Measurements from ENCODE around the gene TMEM204.

The TMEM204 gene

DNA sequence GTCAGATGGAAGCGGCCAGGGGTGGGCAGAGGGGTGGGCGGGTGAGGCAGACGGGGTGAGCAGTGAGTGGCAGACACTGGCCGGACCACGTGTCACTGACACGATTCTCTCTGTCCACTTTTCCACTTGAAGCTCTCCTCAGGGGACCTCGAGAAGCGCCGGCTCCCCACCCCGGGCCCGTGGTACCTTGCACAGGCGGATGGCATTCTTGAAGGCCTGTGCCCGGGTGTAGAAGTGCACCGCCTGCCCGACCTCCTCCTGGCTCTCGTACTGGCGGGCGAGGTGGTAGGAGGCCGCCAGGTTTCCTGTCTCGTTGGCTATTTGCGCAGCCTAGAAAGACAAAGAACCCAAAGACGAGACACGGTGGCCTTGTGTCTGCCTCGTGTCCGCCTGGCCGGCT is 9.1 kb upstream of the TMEM204 start:
- WGBS, 2 experiments (ENCODE audit: insufficient coverage in 2 of 2), result 92 to 93% methylated on average over 26 of the region's 26 CpGs
- Histone ChIP-seq H3K4me3 (ENCODE audit: extremely low read depth, insufficient read depth, low read length, poor library complexity, severe bottlenecking) (no peak overlapping the region), H3K9me3 (ENCODE audit: control insufficient read depth, low read length) (no peaks in the 10 kb centered on the region), H3K4me1 (ENCODE audit: control insufficient read depth, insufficient read depth, low read length, poor library complexity, severe bottlenecking) (no peaks in the 10 kb centered on the region), H3K36me3 (ENCODE audit: control insufficient read depth, insufficient read depth, low read length) (peaks cover 10% of the 10 kb centered on the region), H3K27ac (ENCODE audit: low read depth, low read length, severe bottlenecking) (no peak overlapping the region)

DNA sequence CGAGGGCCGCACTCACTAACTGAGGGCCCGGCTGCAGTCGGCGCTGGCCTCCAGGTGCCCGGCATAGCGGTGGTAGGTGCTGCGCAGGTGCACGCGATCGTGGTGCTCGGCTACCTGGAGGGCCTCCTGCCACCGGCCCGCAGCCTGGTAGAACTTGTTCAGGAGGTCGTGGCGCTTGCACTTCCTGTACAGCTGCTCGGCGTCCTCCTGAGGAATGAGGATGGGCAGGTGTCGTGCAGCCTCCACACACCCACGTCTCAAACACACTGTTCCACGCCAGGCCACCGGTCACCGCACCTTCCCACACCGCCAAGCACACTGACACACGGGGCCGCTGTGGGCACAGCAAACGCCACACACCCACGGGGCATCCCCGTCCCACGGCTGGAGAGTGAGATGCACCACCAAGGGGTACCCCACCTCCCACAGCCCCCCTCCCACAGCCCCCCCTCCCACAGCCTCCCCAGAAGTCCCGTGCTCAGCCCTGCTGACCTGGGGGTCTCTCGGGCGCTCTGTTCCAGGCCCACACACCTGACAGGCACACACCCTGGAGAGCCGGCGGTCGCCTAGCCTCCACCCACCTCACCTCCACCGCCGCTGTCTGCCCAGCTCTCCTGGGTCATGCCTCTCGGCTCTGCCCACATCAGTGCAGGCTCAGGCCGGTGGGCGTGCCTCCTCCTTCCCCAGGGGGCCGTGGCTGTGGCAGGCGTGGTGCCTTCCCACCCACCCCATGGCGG is 7.4 kb upstream of the TMEM204 start:
- Histone ChIP-seq H3K9me3 (ENCODE audit: control insufficient read depth, low read length) (no peaks in the 10 kb centered on the region), H3K36me3 (ENCODE audit: control insufficient read depth, insufficient read depth, low read length) (peaks cover 7% of the 10 kb centered on the region), H3K27ac (ENCODE audit: low read depth, low read length, severe bottlenecking) (no peak overlapping the region), H3K4me1 (ENCODE audit: control insufficient read depth, insufficient read depth, low read length, poor library complexity, severe bottlenecking) (peaks cover 5% of the 10 kb centered on the region), H3K4me3 (ENCODE audit: extremely low read depth, insufficient read depth, low read length, poor library complexity, severe bottlenecking) (no peak overlapping the region)
- WGBS, 2 experiments (ENCODE audit: insufficient coverage in 2 of 2), result 94 to 98% methylated on average over 26 to 39 of the region's 44 CpGs

DNA sequence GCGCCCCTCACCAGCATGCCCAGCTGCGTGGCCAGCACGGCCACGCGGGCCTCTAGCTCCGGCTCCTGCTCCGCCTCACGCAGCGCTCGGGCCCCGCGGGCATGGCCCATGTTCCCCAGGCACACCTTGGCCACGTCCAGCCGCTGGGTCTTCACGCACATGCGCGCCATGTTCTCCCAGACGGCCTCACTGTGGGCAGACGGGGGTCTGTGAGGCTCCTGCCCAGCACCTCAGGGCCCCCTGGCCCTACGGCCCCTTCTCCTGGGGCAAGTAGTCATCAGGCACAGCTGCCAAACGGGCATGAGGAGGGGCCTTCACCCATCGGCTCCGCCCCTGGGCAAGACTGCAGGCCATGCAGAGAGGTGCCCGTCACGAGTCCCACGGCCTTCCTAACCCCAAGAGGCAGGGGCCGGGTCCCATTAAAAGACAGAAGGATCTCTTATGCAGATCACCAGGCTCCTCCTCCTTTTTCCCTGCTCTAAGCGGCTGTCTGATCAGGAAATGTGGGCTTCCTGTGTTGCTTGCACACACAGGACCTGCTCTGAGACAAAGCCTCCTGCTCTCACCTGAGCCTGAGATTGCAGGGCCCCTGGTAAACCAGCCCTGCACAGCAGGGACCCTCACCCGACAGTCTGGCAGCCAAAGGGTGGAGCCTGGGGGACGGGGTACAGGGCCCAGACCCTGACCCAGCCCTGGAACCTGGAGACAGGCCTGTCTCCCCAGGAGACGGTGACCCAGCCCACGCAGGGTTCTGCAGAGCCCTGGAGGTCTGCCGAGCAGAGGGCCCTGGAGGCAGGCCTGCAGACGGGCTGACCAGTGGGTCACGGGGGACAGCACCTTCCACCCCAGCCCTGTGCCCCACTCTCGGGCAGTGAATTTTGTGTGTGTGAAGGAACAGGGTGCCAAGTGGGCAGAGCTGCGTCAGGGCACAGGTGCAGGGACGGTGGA is 6.6 kb upstream of the TMEM204 start:
- 91% methylated on average over 35 to 38 of the region's 38 CpGs for WGBS, 2 experiments (ENCODE audit: insufficient coverage in 2 of 2)
- Histone ChIP-seq H3K9me3 (ENCODE audit: control insufficient read depth, low read length) (no peaks in the 10 kb centered on the region), H3K4me3 (ENCODE audit: extremely low read depth, insufficient read depth, low read length, poor library complexity, severe bottlenecking) (no peak overlapping the region), H3K36me3 (ENCODE audit: control insufficient read depth, insufficient read depth, low read length) (peaks cover 7% of the 10 kb centered on the region), H3K4me1 (ENCODE audit: control insufficient read depth, insufficient read depth, low read length, poor library complexity, severe bottlenecking) (peaks cover 13% of the 10 kb centered on the region), H3K27ac (ENCODE audit: low read depth, low read length, severe bottlenecking) (no peak overlapping the region)

DNA sequence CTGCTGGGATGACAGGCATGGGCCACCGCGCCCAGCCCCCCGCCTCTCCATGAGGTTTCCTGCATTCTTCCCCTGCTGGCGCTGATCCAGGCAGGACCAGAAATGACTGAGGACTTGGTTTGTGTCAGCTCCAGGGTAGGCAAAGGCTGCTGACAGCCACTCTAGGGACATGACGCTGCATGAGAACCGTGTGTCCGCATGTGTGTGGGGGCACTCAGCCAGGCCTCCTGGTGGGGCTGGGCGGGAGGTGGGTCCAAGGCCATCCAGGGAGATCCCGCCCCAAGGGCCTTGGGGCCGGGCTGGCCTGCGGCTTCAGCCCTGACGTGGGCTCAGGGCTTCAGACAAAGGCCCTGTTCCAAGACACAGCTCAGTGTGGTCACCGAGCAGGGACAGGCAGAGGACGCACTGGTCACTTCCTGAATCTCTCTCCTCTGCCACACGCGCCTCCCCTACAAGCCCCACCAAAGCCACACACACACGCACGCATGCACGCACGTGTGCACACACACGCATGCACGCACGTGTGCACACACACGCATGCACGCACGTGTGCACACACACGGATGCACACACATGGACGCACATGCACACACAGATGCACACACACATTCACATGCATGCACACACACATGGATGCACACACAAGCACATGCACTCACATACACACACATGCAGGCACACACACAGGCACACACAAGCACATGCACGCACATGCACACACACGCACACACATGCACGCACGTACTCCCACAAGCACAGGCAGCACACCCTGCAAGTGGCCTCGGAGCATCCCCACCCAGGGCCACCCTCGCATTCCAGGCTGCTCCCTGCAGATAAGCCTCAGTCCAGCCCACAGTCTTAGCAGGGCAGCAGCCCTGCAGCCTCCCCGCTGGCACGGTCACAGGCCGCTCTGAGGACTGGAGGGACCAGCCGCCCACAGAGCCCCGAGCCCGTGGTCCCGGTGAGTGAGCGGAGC is 5.3 kb upstream of the TMEM204 start:
- H3K36me3 ChIP-seq (ENCODE audit: control insufficient read depth, insufficient read depth, low read length), result peaks cover 6% of the 10 kb centered on the region
- no peaks in the 10 kb centered on the region for H3K9me3 ChIP-seq (ENCODE audit: control insufficient read depth, low read length)
- WGBS, 2 experiments (ENCODE audit: insufficient coverage in 2 of 2), result 93% methylated on average over 40 to 42 of the region's 42 CpGs

DNA sequence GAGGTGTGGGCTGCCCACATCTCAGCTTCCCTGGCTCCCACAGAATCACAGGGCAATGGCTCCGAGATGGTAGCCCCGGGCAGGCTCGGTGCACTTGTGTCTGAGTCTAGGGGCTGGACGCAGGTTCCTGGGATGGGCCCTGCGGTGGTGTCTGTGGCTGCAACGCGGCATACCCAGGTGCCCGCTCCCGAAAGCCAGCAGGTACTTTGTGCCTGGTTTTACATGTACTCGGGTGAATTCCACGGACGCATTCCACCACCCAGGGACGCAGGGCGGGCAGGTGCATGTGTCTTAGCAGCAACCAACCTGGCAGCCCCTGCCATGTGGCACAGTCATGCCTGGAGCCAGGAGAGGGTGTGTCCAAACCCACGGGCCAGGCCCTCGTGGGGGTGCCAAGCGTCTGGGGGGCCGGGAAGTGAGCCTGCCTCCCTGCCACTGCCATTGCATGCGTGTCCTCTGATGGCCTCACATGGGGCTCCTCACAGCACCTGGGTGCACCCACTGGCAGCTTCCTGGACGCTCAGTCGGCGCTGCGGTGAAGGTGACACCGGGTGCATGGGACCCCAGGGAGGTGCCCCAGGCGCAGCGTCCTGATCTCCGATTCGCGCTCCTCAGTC is 4.4 kb upstream of the TMEM204 start:
- no peaks in the 10 kb centered on the region for H3K9me3 ChIP-seq (ENCODE audit: control insufficient read depth, low read length)
- H3K4me3 ChIP-seq (ENCODE audit: extremely low read depth, insufficient read depth, low read length, poor library complexity, severe bottlenecking), result no peak overlapping the region
- no peaks in the 10 kb centered on the region for H3K36me3 ChIP-seq (ENCODE audit: control insufficient read depth, insufficient read depth, low read length)
- H3K27ac ChIP-seq (ENCODE audit: low read depth, low read length, severe bottlenecking), result no peak overlapping the region
- peaks cover 29% of the 10 kb centered on the region for H3K4me1 ChIP-seq (ENCODE audit: control insufficient read depth, insufficient read depth, low read length, poor library complexity, severe bottlenecking)
- 95 to 96% methylated on average over 23 to 29 of the region's 29 CpGs for WGBS, 2 experiments (ENCODE audit: insufficient coverage in 2 of 2)

More for the DNA sequence above, 5.3 kb upstream of the TMEM204 start:
- Histone ChIP-seq H3K4me3 (ENCODE audit: extremely low read depth, insufficient read depth, low read length, poor library complexity, severe bottlenecking) (no peak overlapping the region), H3K4me1 (ENCODE audit: control insufficient read depth, insufficient read depth, low read length, poor library complexity, severe bottlenecking) (peaks cover 22% of the 10 kb centered on the region), H3K27ac (ENCODE audit: low read depth, low read length, severe bottlenecking) (no peak overlapping the region)

DNA sequence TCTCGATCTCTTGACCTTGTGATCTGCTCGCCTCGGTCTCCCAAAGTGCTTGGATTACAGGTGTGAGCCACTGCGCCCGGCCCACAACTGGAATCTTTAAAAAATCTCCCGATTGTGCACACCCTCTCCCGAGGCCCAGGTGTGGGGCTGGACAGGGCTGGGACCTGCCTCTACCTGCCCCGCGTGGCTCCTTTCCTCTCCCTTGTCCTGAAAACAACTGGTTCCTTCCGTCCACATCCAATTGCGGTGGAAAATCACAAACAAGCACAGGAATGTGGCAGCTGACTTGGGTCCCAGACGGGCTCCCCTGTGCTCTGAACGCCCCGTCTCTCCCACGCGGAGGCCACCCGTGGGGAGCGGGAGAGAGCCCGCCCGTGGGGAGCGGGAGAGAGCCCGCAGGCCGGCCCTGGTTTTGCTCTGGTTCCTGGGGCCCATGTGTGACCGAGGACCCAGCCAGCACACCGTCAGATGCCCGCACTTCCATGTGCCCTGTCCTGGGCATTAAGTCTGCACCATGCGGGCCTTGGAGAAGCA is 3.0 kb upstream of the TMEM204 start:
- H3K4me1 ChIP-seq (ENCODE audit: control insufficient read depth, insufficient read depth, low read length, poor library complexity, severe bottlenecking), result peaks cover 32% of the 10 kb centered on the region
- WGBS, 2 experiments (ENCODE audit: insufficient coverage in 2 of 2), result 96 to 97% methylated on average over 14 to 27 of the region's 27 CpGs
- H3K36me3 ChIP-seq (ENCODE audit: control insufficient read depth, insufficient read depth, low read length), result no peaks in the 10 kb centered on the region
- H3K4me3 ChIP-seq (ENCODE audit: extremely low read depth, insufficient read depth, low read length, poor library complexity, severe bottlenecking), result no peak overlapping the region
- peak overlapping the region; percentile 64 for H3K27ac ChIP-seq (ENCODE audit: low read depth, low read length, severe bottlenecking)
- H3K9me3 ChIP-seq (ENCODE audit: control insufficient read depth, low read length), result no peaks in the 10 kb centered on the region

DNA sequence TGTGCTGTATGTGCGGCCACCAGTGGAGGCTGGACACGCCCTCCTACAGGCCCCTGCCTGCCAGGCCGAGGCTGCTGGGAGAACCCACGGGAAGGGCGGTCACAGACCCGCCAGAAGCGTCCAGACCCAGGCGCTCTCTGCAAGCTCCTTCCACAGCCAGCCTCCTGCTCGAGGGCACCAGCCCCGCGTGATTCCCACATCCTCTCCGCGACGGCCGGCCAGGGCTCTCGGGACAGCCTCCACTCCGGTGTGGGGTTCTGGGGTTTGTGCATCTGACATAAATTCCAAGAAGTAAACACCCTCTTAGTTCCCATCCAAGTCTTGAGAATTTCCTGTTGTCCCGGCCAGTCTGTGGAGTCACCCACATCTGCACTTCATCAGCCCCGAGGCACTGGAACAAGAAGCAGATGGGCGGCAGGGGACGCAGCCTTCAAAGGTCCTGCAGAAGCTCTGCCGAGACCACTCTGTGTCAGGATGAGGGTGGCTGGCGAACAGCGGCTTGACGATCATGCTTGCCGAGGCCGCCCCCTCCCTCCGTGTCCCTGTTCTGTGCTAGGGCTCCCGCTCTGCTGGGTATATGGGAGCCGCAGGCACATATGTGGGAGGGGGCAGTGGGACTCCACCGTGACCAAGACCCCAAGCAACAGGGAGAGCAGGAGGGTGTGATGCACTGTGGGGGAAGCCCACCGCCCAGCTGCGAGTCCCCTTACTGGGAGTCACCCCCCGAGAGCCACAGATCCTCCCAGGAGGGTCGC is 2.4 kb upstream of the TMEM204 start:
- H3K9me3 ChIP-seq (ENCODE audit: control insufficient read depth, low read length), result no peaks in the 10 kb centered on the region
- H3K27ac ChIP-seq (ENCODE audit: low read depth, low read length, severe bottlenecking), result peak overlapping the region; percentile 64
- WGBS, 2 experiments (ENCODE audit: insufficient coverage in 2 of 2), result 95% methylated on average over 30 to 35 of the region's 35 CpGs
- peaks cover 2% of the 10 kb centered on the region for H3K36me3 ChIP-seq (ENCODE audit: control insufficient read depth, insufficient read depth, low read length)
- H3K4me3 ChIP-seq (ENCODE audit: extremely low read depth, insufficient read depth, low read length, poor library complexity, severe bottlenecking), result no peak overlapping the region
- peaks cover 36% of the 10 kb centered on the region for H3K4me1 ChIP-seq (ENCODE audit: control insufficient read depth, insufficient read depth, low read length, poor library complexity, severe bottlenecking)

DNA sequence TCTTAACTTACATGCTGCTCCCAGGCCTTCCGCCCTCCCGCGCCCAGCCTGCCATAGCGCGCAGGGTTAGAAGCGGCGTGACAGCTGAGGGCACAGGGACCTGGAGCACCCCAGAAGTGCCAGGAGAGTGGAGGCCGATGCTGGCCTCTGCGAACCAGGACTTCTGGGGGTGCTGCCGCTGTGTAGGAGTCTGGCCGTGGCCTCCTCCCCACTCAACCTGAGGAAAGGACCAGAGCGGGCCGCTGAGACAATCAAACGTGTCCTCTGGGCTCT is 1.9 kb upstream of the TMEM204 start:
- Histone ChIP-seq H3K9me3 (ENCODE audit: control insufficient read depth, low read length) (no peaks in the 10 kb centered on the region), H3K27ac (ENCODE audit: low read depth, low read length, severe bottlenecking) (peak overlapping the region; percentile 64), H3K4me3 (ENCODE audit: extremely low read depth, insufficient read depth, low read length, poor library complexity, severe bottlenecking) (no peak overlapping the region), H3K4me1 (ENCODE audit: control insufficient read depth, insufficient read depth, low read length, poor library complexity, severe bottlenecking) (peaks cover 38% of the 10 kb centered on the region), H3K36me3 (ENCODE audit: control insufficient read depth, insufficient read depth, low read length) (peaks cover 5% of the 10 kb centered on the region)
- WGBS, 2 experiments (ENCODE audit: insufficient coverage in 2 of 2), result 97 to 98% methylated on average over 10 to 13 of the region's 14 CpGs

DNA sequence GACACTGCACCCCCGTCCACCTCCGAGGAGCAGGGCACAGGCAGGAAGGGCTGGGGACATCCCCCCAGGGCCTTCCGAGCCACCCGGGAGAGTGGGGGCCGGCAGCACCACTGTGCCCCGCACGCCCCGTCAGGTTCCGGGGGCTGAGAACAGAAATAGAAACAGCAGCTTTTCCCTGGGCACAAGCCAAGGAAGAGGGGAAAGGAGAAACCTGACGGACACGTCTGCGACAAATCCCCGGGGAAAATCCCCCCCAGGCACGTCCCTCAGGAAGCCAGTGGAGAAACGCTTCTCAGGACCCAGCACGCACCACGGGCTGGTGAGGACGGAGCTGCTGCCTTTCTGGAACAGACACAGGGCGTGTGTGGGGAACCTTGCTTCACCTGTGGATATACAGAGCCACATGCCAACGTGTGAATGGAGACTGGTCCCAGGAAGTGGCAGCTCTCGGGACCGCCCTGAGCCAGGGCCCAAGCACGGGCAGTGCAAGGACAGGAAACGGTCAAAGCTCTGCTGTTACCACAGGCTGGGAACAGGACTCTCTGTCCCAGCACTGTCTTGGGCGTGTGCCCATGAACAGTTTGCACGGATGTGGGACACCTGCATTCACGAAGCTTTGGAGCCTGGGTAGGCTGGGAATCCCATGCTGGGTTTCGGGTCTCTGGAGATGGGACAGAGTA is 1.2 kb upstream of the TMEM204 start:
- H3K36me3 ChIP-seq (ENCODE audit: control insufficient read depth, insufficient read depth, low read length), result peaks cover 9% of the 10 kb centered on the region
- WGBS, 2 experiments (ENCODE audit: insufficient coverage in 2 of 2), result 92 to 95% methylated on average over 28 of the region's 28 CpGs
- H3K27ac ChIP-seq (ENCODE audit: low read depth, low read length, severe bottlenecking), result no peak overlapping the region
- no peak overlapping the region for H3K4me3 ChIP-seq (ENCODE audit: extremely low read depth, insufficient read depth, low read length, poor library complexity, severe bottlenecking)
- no peaks in the 10 kb centered on the region for H3K9me3 ChIP-seq (ENCODE audit: control insufficient read depth, low read length)
- peaks cover 38% of the 10 kb centered on the region for H3K4me1 ChIP-seq (ENCODE audit: control insufficient read depth, insufficient read depth, low read length, poor library complexity, severe bottlenecking)

All from mesodermal cell (in vitro differentiated cells).